Skin of body (tissue), 3 donors: Measurements from ENCODE around the gene SLA2. TPM values are rescaled to one million over a fixed set of nuclear protein-coding genes. Genes with fewer than 3 reads are reported as not detected.
"Not testable (repeated sequence)": the region's sequence is repeated elsewhere in the genome, so short reads cannot be mapped to it uniquely, and the experiment has no call there.

Experiments used
- DNase-seq: peaks from one replicate; lab custom pipeline; 2025; lab: John Stamatoyannopoulos, UW
- small RNA-seq: library from RNA; depleted of rRNA; stranded (forward); fragments of <200 nt; gene quantifications from one replicate; pipeline ENCODE3, GENCODE V24; 2014; ENCODE audit warnings: low replicate concordance
- total RNA-seq: library from RNA; depleted of rRNA; stranded (reverse); fragments of >200 nt; gene quantifications from one replicate; pipeline ENCODE4 v1.2.3, GENCODE V29; 2014

Gene SLA2
- total RNA-seq, 1 donor from 2014 or later: 0.39 TPM

GRCh38 chr20:36574366-36575135 is 71.4 kb downstream of the SLA2 start:
- no peak for DNase-seq

- no peak for DNase-seq
Observed at GRCh38 chr20:36573798-36574365, 72.1 kb downstream of the SLA2 start.

- peak; percentile 87 for DNase-seq
Observed at GRCh38 chr20:36573103-36573797, 72.7 kb downstream of the SLA2 start, which contains the start of gene TGIF2. TSS of gene TGIF2 (plus strand) at chr20:36573597. CDS start at chr20:36578775, 5,178 bp downstream.

- DNase-seq: peak; percentile 49
Observed at GRCh38 chr20:36572701-36573102, 73.3 kb downstream of the SLA2 start.

- no peak for DNase-seq
Observed at GRCh38 chr20:36571564-36572504, 74.2 kb downstream of the SLA2 start.

- no peak for DNase-seq
Observed at GRCh38 chr20:36569847-36570429, 76.1 kb downstream of the SLA2 start.

GRCh38 chr20:36565520-36565919 is 80.5 kb downstream of the SLA2 start:
- DNase-seq: no peak

GRCh38 chr20:36564726-36565121 is 81.3 kb downstream of the SLA2 start:
- DNase-seq: not testable (repeated sequence)

GRCh38 chr20:36564078-36564725 is 81.8 kb downstream of the SLA2 start:
- DNase-seq: not testable (repeated sequence)

- no peak for DNase-seq
Observed at GRCh38 chr20:36563374-36563773, 82.6 kb downstream of the SLA2 start.

GRCh38 chr20:36562724-36563123 is 83.3 kb downstream of the SLA2 start:
- no peak for DNase-seq

Small RNAs within 50 kb of the gene (small RNA-seq; reads per million reads assigned to genes)
- not detected for gene RF00019

Other genes starting within 250 kb of the SLA2 start
- gene MYL9, start 104.7 kb downstream of the SLA2 start, total RNA-seq: 10.3 TPM
- gene TGIF2, start 72.6 kb downstream of the SLA2 start, total RNA-seq: 15.7 TPM
- gene RAB5IF, start 40.4 kb downstream of the SLA2 start, total RNA-seq: 29.7 TPM
- gene NDRG3, start 99.9 kb upstream of the SLA2 start, total RNA-seq: 15.4 TPM
- gene DSN1, start 127.6 kb upstream of the SLA2 start, total RNA-seq: 13.4 TPM
- 0.59 TPM for gene TLDC2, start 229.9 kb upstream of the SLA2 start, total RNA-seq